GM19324 (cell line): ENCODE data around the gene KIF5A.
A peak's percentile ranks its signal among the peaks of the same experiment; 100 is the strongest.

ENCODE experiments used
- ATAC-seq: cut with Tn5 transposase; IDR thresholded peaks from one replicate; pipeline ENCODE4 v1.9.1; 2021; ENCODE audit warnings: mild to moderate bottlenecking, moderate library complexity; ENCODE audit not compliant: unreplicated experiment, low FRiP score

KIF5A gene

DNA sequence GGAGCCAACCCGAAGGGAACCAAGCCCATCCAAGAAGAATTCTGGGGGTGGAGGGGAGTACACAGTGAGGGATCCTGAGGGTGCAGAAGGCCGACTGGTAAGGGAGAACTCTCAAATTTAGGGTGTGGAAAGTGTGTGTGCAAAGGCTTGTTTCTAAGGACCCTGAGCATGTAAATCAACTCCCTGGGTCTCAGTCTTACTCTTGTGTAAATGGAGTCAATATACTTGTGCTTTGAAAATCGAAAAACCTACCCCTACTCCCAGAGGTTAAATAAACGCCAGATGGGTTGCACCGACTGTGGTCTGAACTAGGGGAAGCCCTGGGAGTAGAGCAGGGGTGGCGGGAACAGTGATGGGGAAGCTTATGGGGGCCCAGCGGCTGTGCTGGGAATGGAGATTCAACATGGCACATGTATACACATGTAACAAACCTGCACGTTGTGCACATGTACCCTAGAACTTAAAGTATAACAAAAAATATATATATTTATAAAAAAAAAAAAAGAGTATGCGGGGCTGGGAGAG, 77.1 kb downstream of the KIF5A start:
- ATAC-seq: no peak

- ATAC-seq: no peak
These were observed 77.8 kb downstream of the KIF5A start for GRCh38 chr12:57627501-57628279.

- no peak for ATAC-seq
These were observed 78.7 kb downstream of the KIF5A start for GRCh38 chr12:57628280-57629191.

- no peak for ATAC-seq
These were observed 80.1 kb downstream of the KIF5A start for GRCh38 chr12:57629897-57630471.

- no peak for ATAC-seq
These were observed 81.1 kb downstream of the KIF5A start for GRCh38 chr12:57630891-57631433.

DNA sequence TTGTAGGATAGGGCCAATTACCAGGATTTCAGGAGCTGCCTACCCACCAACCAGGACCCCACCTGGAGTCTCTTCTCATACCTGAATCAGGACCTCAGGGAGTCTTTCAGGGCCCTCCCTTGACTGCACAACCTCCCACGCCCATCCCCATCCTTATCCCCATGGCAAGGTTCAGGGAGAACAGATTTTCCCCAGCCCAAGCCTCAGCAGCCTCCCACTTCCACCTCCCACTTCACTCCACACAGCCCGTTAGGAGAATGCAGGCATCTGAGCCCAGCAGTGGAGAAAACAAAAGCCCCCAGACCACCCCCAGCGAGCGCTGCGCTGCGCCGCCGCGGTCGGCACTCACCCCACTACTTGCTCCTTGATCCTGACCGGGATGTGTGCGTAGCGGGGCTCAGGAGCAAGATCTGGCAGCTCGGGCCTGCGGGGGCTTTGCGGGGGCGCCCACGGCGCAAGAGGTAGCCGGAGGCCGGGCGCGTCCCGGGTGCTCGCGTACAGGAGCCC, 81.8 kb downstream of the KIF5A start:
- ATAC-seq: no peak

GRCh38 chr12:57632073-57632957, 82.5 kb downstream of the KIF5A start:
- no peak for ATAC-seq

GRCh38 chr12:57632958-57633840, 83.4 kb downstream of the KIF5A start, which contains the start of gene B4GALNT1:
Gene B4GALNT1 (minus strand): TSS chr12:57633201. CDS start chr12:57632132, 1,069 bp downstream.
- ATAC-seq: peak; percentile 84
